ENCODE data around the gene STXBP1.

The STXBP1 gene

GRCh38 chr9:127723444-127723843 is 111.4 kb downstream of the STXBP1 start:
- Histone ChIP-seq H3K27ac (ENCODE audit: low read depth, low read length) (no peak overlapping the region), H4K20me1 (ENCODE audit: low read depth, low read length) (no peaks in the 10 kb centered on the region), H2AFZ (ENCODE audit: low read depth, low read length, severe bottlenecking) (no peak overlapping the region), H3K9me2 (replicated peaks; ENCODE audit: insufficient read depth, low read length) (no peaks in the 10 kb centered on the region), H3K79me2 (ENCODE audit: insufficient read depth, low read length) (no peaks in the 10 kb centered on the region), H3K9ac (ENCODE audit: low read length) (no peak overlapping the region), H3K36me3 (ENCODE audit: low read length) (no peaks in the 10 kb centered on the region), H3K4me2 (ENCODE audit: low read depth, low read length, poor library complexity, severe bottlenecking) (no peak overlapping the region), H3F3A (ENCODE audit: insufficient read depth) (no peaks in the 10 kb centered on the region), H3K27me3 (ENCODE audit: low read length) (no peaks in the 10 kb centered on the region), H3K9me3 (ENCODE audit: insufficient read depth, low read length) (no peaks in the 10 kb centered on the region), H3K4me3 (ENCODE audit: insufficient read depth, low read length, poor library complexity, severe bottlenecking) (no peak overlapping the region)
- TF ChIP-seq EZH2phosphoT487 (conservative IDR thresholded peaks at IDR 0.05; ENCODE audit: low read length): no peak
- TF ChIP-seq, protein P1, sequence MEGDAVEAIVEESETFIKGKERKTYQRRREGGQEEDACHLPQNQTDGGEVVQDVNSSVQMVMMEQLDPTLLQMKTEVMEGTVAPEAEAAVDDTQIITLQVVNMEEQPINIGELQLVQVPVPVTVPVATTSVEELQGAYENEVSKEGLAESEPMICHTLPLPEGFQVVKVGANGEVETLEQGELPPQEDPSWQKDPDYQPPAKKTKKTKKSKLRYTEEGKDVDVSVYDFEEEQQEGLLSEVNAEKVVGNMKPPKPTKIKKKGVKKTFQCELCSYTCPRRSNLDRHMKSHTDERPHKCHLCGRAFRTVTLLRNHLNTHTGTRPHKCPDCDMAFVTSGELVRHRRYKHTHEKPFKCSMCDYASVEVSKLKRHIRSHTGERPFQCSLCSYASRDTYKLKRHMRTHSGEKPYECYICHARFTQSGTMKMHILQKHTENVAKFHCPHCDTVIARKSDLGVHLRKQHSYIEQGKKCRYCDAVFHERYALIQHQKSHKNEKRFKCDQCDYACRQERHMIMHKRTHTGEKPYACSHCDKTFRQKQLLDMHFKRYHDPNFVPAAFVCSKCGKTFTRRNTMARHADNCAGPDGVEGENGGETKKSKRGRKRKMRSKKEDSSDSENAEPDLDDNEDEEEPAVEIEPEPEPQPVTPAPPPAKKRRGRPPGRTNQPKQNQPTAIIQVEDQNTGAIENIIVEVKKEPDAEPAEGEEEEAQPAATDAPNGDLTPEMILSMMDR (IDR thresholded peaks at IDR 0.05; ENCODE audit: insufficient read depth, low read length, poor library complexity, severe bottlenecking): no peak

DNA sequence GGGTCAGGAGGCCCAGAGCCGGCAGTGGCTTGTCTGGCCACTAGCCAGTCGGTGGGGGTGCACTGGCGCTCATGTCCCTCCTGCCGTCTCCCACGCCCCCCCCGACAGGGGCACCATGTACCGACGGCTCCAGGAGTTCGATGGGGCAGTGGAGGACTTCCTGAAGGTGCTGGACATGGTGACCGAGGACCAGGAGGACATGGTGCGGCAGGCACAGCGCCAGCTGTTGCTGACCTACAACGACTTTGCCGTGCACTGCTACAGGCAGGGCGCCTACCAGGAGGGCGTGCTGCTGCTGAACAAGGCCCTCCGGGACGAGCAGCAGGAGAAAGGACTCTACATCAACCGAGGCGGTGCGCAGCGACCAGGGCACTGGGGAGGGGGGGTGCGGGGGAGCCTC is 111.9 kb downstream of the STXBP1 start:
- Histone ChIP-seq H3K9me2 (replicated peaks; ENCODE audit: insufficient read depth, low read length) (no peaks in the 10 kb centered on the region), H3K9ac (ENCODE audit: low read length) (no peak overlapping the region), H3F3A (ENCODE audit: insufficient read depth) (no peaks in the 10 kb centered on the region), H3K79me2 (ENCODE audit: insufficient read depth, low read length) (no peaks in the 10 kb centered on the region), H3K27ac (ENCODE audit: low read depth, low read length) (no peak overlapping the region), H4K20me1 (ENCODE audit: low read depth, low read length) (no peaks in the 10 kb centered on the region), H2AFZ (ENCODE audit: low read depth, low read length, severe bottlenecking) (no peak overlapping the region), H3K9me3 (ENCODE audit: insufficient read depth, low read length) (no peaks in the 10 kb centered on the region), H3K4me2 (ENCODE audit: low read depth, low read length, poor library complexity, severe bottlenecking) (no peak overlapping the region), H3K4me3 (ENCODE audit: insufficient read depth, low read length, poor library complexity, severe bottlenecking) (no peak overlapping the region), H3K36me3 (ENCODE audit: low read length) (no peaks in the 10 kb centered on the region), H3K27me3 (ENCODE audit: low read length) (no peaks in the 10 kb centered on the region)
- TF ChIP-seq, protein P1 (IDR thresholded peaks at IDR 0.05; ENCODE audit: insufficient read depth, low read length, poor library complexity, severe bottlenecking): no peak
- no peak for TF ChIP-seq EZH2phosphoT487 (conservative IDR thresholded peaks at IDR 0.05; ENCODE audit: low read length)

DNA sequence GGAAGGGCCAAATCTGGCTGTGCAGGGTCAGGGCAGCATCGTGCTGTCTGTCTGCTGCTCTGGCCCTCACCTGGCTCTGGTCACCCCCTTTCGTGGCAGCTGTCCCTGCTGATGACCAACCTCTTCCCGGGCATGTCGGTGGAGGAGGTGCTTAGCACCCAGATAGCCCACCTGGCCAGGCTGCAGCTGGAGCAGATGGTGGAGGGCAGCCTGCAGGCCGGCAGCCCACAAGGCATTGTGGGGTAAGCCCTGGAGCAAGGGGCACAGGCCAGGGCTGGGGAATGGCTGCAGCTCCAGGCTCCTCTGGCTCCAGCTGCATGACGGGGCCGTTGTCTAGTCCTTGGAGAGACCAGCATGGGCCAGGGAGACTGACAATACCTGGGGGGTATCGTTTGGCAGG is 114.8 kb downstream of the STXBP1 start:
- Histone ChIP-seq H2AFZ (ENCODE audit: low read depth, low read length, severe bottlenecking) (no peak overlapping the region), H3K9me3 (ENCODE audit: insufficient read depth, low read length) (no peaks in the 10 kb centered on the region), H3K79me2 (ENCODE audit: insufficient read depth, low read length) (no peaks in the 10 kb centered on the region), H3K9ac (ENCODE audit: low read length) (no peak overlapping the region), H3K4me3 (ENCODE audit: insufficient read depth, low read length, poor library complexity, severe bottlenecking) (no peak overlapping the region), H4K20me1 (ENCODE audit: low read depth, low read length) (no peaks in the 10 kb centered on the region), H3F3A (ENCODE audit: insufficient read depth) (no peaks in the 10 kb centered on the region), H3K4me2 (ENCODE audit: low read depth, low read length, poor library complexity, severe bottlenecking) (no peak overlapping the region), H3K9me2 (replicated peaks; ENCODE audit: insufficient read depth, low read length) (no peaks in the 10 kb centered on the region), H3K27me3 (ENCODE audit: low read length) (no peaks in the 10 kb centered on the region), H3K36me3 (ENCODE audit: low read length) (no peaks in the 10 kb centered on the region), H3K27ac (ENCODE audit: low read depth, low read length) (no peak overlapping the region)
- TF ChIP-seq, protein P1 (IDR thresholded peaks at IDR 0.05; ENCODE audit: insufficient read depth, low read length, poor library complexity, severe bottlenecking): no peak
- TF ChIP-seq EZH2phosphoT487 (conservative IDR thresholded peaks at IDR 0.05; ENCODE audit: low read length): no peak
